Inflammatory macrophage treated with lipopolysaccharide for 1 hour (primary cell): Measurements from ENCODE around the gene TADA2B.
"Not testable (repeated sequence)": the region's sequence is repeated elsewhere in the genome, so short reads cannot be mapped to it uniquely, and the experiment has no call there.

Experiments
- DNase-seq, 2 donors: peaks; one replicate each; pipeline ENCODE4 v3.0.0-alpha.2; 2020 to 2022

TADA2B gene

DNA sequence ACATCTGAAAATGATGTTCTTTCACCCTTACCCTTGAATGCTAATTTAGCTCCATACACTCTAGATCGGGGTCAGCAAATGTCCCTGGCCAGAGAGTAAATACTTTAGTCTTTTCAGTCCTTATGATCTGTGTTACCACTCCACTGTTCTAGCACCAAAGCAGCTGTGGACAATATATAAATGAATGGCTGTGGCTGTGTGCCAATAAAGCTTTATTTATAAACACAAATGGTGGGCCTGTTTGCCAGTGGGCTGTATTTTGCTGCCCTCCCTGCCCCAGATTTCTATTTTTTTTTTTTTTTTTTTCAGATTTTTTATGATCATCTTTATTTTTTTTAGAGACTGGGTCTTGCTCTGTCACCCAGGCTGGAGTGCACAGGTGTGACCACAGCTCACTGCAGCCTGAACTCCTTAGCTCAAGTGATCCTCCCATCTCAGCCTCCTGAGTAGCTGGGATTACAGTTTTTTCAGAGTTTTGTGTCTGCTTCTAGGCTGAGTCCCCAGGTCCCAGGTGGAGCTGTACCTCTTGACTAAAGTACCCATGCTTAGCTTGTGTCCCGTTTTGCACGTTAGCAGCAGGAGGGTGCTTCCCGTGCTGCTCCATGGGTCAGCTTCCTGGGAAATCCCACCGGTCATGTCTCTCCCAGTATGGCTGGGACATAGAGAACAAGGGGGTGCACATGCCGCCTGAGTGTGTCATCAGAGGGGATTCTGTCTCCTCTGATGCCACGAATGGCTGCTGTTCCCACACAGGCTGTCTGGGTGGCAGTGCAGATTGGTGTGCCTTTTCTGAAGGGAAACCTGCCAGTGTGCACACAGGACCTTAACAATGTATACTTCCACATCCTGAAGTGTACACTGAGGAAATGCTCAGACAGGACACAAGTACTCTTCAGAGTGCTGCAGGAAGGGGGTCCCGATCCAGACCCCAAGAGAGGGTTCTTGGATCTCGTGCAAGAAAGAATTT is 40.7 kb downstream of the TADA2B start:
- no peak for DNase-seq

DNA sequence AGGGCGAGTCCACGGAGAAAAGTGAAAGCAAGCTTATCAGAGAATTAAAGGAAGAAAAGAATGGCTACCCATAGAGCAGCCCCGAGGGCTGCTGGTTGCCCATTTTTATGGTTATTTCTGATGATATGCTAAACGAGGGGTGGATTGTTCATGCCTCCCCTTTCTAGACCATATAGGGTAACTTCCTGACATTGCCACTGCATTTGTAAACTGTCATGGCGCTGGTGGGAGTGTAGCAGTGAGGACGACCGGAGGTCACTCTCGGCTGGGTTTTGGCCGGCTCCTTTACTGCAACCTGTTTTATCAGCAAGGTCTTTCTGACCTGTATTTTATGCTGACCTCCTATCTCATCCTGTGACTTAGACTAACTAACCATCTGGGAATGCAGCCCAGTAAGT is 41.4 kb downstream of the TADA2B start:
- not testable (repeated sequence) for DNase-seq

DNA sequence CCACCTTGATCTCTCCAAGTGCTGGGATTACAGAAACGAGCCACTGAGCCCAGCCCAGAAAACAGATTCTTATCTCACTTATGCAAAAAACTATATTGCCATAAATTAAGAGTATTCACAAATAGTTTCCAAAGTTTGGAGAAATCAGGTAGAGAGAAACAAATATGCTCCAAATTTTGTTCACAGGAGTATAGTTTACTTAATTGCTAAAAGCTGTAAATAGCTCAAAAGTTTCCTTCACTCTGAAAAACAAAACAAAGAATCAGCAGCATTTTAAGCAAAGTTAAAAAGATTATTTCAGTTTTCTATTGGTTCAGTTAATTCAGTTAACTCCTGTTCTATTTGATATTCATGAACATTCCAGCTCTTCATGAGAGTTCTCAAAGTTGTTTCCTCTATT is 43.2 kb downstream of the TADA2B start:
- DNase-seq: no peak

DNA sequence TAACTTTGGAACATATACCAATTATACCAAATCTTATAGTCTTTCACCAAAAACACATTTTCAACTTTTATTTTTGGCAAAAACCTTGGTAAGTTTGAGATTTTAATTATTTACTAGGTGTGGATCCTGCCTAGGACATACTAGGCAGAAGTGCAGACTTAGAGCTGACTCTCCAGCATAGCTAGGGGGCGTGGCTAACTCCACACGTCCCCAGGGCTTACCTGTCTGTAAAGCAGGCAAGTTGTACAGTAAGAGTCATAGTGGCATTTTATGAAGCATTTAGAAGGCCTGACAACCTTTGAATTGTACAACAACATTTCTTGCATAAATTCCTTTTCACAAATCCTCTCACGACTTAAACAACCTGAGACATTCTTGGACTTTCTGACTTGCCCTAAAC is 43.9 kb downstream of the TADA2B start:
- DNase-seq: no peak

DNA sequence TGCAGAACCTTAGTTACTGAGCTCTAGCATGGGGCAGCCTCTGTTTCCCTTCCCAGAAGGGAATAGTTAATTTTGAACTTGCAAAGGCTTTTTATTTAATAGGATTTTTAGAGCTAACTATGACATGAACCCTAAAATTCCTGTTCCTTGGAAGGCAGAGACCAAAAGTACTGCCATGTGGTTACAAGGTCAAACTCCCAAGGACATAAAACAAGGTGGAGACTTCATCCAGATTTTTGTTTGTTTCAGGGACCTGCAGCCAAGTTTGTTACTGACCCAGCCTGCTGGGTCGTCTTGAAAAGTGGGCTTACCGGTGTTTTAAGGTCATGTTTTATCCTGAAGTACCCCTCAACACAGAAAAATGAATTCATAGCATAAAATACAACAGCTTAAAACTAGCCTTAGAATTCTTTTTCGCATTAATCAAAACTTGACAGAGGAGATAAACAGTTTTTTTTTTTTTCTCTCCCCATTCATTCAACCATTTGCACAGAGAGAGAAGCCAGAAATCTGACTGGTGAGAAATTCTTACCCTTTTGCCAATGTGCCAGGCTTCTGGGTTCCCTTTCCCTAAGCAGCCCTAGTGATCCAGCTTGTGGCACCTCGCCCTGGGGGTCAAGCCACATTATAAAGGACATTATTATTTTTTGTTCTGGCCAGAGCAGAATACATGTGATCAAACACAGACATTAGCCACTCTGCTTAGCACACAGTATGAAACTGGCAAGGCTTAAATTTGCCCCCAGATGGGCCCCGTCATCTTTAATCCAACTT is 46.2 kb downstream of the TADA2B start:
- no peak for DNase-seq

GRCh38 chr4:7092026-7092425 is 48.9 kb downstream of the TADA2B start:
- no peak for DNase-seq

DNA sequence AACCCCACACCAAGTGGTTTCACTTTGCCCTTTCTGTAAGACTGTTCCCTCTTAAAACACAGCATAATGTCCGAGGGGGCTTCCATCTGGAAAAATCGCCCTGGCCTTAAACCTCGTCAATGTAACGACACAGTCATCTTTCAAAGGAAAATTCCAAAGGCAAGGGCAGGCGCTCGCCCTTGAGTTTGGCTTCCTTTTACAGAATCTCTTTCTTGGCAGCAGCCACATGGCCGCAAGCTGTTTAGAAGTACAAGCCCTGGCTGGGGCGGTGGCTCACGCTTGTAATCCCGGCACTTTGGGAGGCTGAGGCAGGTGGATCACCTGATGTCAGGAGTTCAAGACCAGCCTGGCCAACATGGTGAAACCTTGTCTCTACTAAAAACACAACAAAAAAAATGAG is 51.7 kb downstream of the TADA2B start:
- DNase-seq: no peak

- no peak for DNase-seq
Measured at GRCh38 chr4:7095611-7096155, 52.5 kb downstream of the TADA2B start.

DNA sequence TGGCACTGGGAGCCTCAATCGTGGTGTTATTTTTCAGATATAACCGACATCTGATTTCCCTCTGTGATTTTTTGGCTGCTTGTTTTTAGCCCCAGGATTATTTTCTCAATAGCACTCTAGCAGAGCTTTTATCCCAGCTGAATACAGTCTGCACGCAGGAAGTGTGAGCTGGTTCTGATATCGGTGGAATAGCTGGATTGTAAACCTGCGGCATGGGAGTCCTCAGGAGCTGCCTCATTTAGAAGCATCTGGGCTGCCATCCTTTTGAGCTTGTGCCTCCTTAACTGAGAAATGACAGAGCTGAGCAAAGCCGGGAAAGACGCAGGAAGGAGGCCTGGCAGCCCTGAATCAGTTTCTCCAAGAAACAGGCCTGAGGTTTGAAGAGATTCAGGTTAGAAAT is 53.1 kb downstream of the TADA2B start:
- no peak for DNase-seq

DNA sequence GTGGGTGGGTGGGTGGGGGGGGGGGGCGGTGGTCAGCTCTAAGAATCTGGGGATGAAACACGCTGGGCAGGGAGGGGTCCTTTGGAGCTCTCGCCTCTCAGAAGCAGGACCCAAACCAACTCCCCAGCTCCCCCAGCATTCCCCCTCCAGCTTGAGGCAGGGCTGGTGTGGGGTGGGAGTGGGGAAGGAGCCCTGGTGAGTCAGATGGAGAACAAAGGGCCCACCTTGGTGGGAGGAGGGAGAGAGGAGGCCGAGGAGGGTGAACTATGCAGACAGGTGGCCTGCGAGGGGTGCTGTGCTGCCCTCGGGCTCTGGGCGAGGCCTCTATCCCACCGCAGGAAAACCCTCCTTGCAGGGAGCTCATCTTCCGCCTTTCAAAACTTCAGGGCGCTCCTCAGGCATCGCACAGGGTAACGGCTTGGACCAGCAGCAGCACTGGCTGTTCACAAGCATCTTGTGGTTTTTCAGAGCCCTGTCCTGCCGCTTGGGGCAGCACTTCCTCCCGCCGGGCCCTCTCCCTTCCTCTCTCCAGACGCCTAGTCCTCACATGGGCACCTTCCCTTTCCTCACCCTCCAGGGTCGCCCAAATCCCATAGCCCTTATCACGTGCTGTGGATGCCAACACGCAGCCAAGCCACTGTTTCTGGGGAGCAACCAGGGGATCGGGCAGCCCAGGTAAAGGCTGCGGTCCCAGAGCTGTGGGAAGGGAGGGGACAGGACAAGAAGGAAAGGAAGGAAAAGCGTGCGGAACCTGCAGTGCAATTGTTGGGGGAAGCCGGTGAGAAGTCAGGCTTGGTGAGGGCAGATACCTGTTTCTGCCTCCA is 58.7 kb downstream of the TADA2B start:
- DNase-seq: peak; percentile 43 to 71

- DNase-seq: not testable (repeated sequence)
Measured at GRCh38 chr4:7102516-7102909, 59.3 kb downstream of the TADA2B start.

DNA sequence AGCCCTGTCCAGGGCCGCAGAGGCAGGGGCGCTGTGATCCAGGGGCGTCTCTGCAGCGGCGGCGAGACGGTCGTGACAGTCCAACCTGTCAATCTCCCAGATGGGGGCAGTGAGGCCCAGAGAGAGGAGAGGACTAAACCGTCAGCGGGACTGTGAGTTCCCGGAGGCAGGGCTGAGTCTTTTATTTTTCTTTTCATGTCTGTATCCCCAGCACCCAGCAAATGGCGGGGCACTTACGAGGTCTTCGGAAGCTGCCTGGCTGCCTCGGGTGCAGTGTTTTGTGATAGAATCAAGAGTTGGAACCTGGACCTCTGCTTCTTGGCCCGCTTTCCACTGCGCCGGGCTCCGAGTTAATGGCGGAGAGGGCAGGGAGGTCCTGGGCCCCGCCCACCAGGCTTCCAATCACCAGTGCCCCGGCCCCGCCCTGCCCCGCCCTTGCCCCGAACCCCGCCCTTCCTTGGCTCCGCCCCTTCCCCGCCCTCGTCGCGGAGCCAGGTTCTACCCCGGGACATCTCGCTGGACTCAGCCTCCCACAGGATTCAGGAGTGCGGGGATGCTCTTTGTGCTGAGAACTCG is 59.9 kb downstream of the TADA2B start:
- DNase-seq: peak; percentile 71 to 85

GRCh38 chr4:7103607-7104365 is 60.6 kb downstream of the TADA2B start:
- peak in 1 of 2 donors; percentile 38 for DNase-seq

- DNase-seq: no peak
Measured at GRCh38 chr4:7104366-7105031, 61.3 kb downstream of the TADA2B start.

- no peak for DNase-seq
Measured at GRCh38 chr4:7105276-7105675, 62.1 kb downstream of the TADA2B start.

GRCh38 chr4:7107166-7107905 is 64.2 kb downstream of the TADA2B start:
- no peak for DNase-seq
